Naive thymus-derived CD4-positive, alpha-beta T cell (primary cell): ENCODE measurements around the gene CLC. TPM values are rescaled to one million over a fixed set of nuclear protein-coding genes. Genes with fewer than 3 reads are reported as not detected.
"Not testable (repeated sequence)": the region's sequence is repeated elsewhere in the genome, so short reads cannot be mapped to it uniquely, and the experiment has no call there.

Source experiments
- ATAC-seq: fragments of 150-1000 bp; cut with Tn5 transposase; 2 replicates; pipeline ENCODE4 v1.10.0; 2021; ENCODE audit warnings: mild to moderate bottlenecking, moderate library complexity
- CTCF ChIA-PET: fragments of 350-600 bp; sonication (Branson Sonifier 250); formaldehyde crosslinking; loops from one replicate; lab custom pipeline; 2021; ENCODE audit warnings: antibody characterized with exemption; lab: Charles Lee
- POLR2A ChIA-PET: fragments of 350-600 bp; sonication (Branson Sonifier 250); formaldehyde crosslinking; loops from one replicate; lab custom pipeline; 2021; ENCODE audit warnings: antibody characterized with exemption, inconsistent platforms; lab: Charles Lee
- DNase-seq, 9 donors: peaks; one replicate each; pipeline versions ENCODE4 v3.0.0 to v3.0.0-alpha.2; 2020 to 2022; ENCODE audit warnings: mixed read lengths in 1 of 9
- H3K27ac ChIP-seq: one replicate; pipeline ENCODE4 v1.7.0; 2013; ENCODE audit warnings: mild to moderate bottlenecking, low read depth, low read length, moderate library complexity
- H3K27me3 ChIP-seq, 2 donors: one replicate each; pipeline ENCODE4 v1.7.0; 2013; ENCODE audit warnings: low read length in 2 of 2, mild to moderate bottlenecking in 2 of 2, moderate library complexity in 2 of 2; ENCODE audit not compliant: control insufficient read depth in 2 of 2, insufficient read depth in 2 of 2
- H3K36me3 ChIP-seq, 3 experiments: 1 replicate in 2 of 3; 2 replicates in 1 of 3; pipeline ENCODE4 v1.7.0; 2013; ENCODE audit warnings: low read length in 3 of 3, mild to moderate bottlenecking in 3 of 3, moderate library complexity in 1 of 3; ENCODE audit not compliant: insufficient read depth in 3 of 3, control insufficient read depth in 2 of 3
- H3K4me1 ChIP-seq, 2 donors: one replicate each; pipeline ENCODE4 v1.7.0; 2013; ENCODE audit warnings: low read length in 2 of 2, mild to moderate bottlenecking in 2 of 2, moderate library complexity in 1 of 2; ENCODE audit not compliant: control insufficient read depth in 2 of 2, insufficient read depth in 2 of 2
- H3K4me3 ChIP-seq: 2 replicates; pipeline ENCODE4 v1.7.0; 2013; ENCODE audit warnings: mild to moderate bottlenecking, low read length
- H3K9me3 ChIP-seq, 3 experiments: 1 replicate in 2 of 3; 2 replicates in 1 of 3; pipeline ENCODE4 v1.7.0; 2013; ENCODE audit warnings: low read length in 3 of 3; ENCODE audit not compliant: control insufficient read depth in 2 of 3
- H3K27ac Mint-ChIP-seq, 9 donors: one replicate each; pipeline ENCODE4 v1.8.0; 2020 to 2022; ENCODE audit warnings: mixed read lengths in 9 of 9, mild to moderate bottlenecking in 8 of 9, moderate library complexity in 5 of 9, inconsistent platforms in 2 of 9
- H3K27me3 Mint-ChIP-seq, 5 donors: one replicate each; pipeline ENCODE4 v1.8.0; 2021 to 2022; ENCODE audit warnings: mixed read lengths in 5 of 5, mild to moderate bottlenecking in 1 of 5
- H3K36me3 Mint-ChIP-seq, 5 donors: one replicate each; pipeline ENCODE4 v1.8.0; 2020 to 2022; ENCODE audit warnings: mixed read lengths in 5 of 5, mild to moderate bottlenecking in 3 of 5, inconsistent platforms in 1 of 5
- H3K4me1 Mint-ChIP-seq, 7 donors: one replicate each; pipeline ENCODE4 v1.8.0; 2020 to 2022; ENCODE audit warnings: mixed read lengths in 7 of 7, mild to moderate bottlenecking in 3 of 7, inconsistent platforms in 1 of 7
- H3K4me3 Mint-ChIP-seq, 10 donors: one replicate each; pipeline ENCODE4 v1.8.0; 2020 to 2022; ENCODE audit warnings: mild to moderate bottlenecking in 10 of 10, mixed read lengths in 10 of 10, moderate library complexity in 6 of 10, inconsistent platforms in 2 of 10
- H3K9me3 Mint-ChIP-seq, 11 donors: one replicate each; pipeline ENCODE4 v1.8.0; 2020 to 2022; ENCODE audit warnings: mixed read lengths in 11 of 11, mild to moderate bottlenecking in 4 of 11, inconsistent platforms in 1 of 11, moderate library complexity in 1 of 11
- intact Hi-C, 2 donors: fragments of 100-400 bp; cut with micrococcal nuclease; formaldehyde crosslinking; loops; one replicate each; pipeline ENCODE4 v1.15.1; 2023
- polyA plus RNA-seq, 2 donors: library from polyadenylated mRNA; unstranded; fragments of 300-500 nt; fragmentation: Illumina TruSeq; gene quantifications; one replicate each; pipeline ENCODE4 v1.2.3, GENCODE V29; 2021
- total RNA-seq, 6 experiments: library from RNA in 5 of 6; stranded (reverse) in 5 of 6; gene quantifications; 1 replicate in 5 of 6; 2 replicates in 1 of 6; pipeline ENCODE4 v1.2.3 and lab custom pipeline; 2021 to 2026

CLC gene
- total and polyA plus RNA-seq, 7 experiments from 2014 or later = 0.81 to 50.4 (median 2.0) TPM; not detected in 2

DNA sequence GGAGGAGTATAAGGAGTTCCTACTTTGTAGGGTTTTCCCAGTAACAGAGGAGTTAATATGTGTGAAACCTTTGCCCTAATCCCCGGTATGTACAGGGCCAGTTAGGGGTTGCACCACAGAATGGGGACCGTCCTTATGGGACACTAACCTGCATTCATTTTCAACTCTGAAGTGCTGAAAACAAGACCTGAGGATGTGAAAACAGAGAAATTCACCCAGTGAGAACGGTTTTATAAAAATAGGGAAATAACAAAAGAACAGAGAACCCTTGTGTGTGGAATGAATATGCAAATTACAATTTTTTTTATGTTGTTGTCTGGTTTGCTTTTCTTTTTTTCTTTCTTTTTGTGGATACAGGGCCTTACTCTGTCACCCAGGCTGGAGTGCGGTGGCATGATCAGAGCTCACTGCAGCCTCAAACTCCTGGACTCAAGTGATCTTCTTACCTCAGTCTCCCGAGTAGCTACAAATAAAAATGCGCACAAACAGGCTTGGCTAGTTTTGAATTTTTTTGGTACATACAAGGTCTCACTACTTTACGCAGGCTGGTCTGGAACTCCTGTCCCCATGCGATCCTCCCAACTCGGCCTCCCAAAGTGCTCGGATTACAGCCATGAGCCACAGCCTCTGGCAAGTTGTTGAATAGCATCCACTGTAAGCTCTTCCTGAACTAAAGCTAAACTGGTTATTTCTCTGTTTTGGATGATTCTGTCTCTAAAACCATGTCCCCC, 10.6 kb downstream of the CLC start:
- H3K4me1 Mint-ChIP-seq = no peaks in the 10 kb centered on the region
- DNase-seq (no peak), ATAC-seq (no peak)
- H3K4me3 Mint-ChIP-seq = no peak overlapping the region
- H3K9me3 Mint-ChIP-seq = peaks cover 0 to 4% (median 0%) of the 10 kb centered on the region in 11 donors
- Histone ChIP-seq H3K9me3 (no peaks in the 10 kb centered on the region), H3K27me3 (no peaks in the 10 kb centered on the region), H3K4me3 (no peak overlapping the region), H3K4me1 (no peaks in the 10 kb centered on the region), H3K27ac (no peak overlapping the region), H3K36me3 (no peaks in the 10 kb centered on the region)
- ChIA-PET CTCF (interaction anchor here (0.6 kb wide), 1 partner anchor 1229 kb away, joined by 3 read pairs; no protein-coding TSS in a partner anchor), POLR2A (no interaction called here)
- H3K27ac Mint-ChIP-seq = no peak overlapping the region
- intact Hi-C loops = no loop called here
- no peaks in the 10 kb centered on the region for H3K36me3 Mint-ChIP-seq
- H3K27me3 Mint-ChIP-seq = peaks cover 0 to 36% (median 9%) of the 10 kb centered on the region in 5 donors

DNA sequence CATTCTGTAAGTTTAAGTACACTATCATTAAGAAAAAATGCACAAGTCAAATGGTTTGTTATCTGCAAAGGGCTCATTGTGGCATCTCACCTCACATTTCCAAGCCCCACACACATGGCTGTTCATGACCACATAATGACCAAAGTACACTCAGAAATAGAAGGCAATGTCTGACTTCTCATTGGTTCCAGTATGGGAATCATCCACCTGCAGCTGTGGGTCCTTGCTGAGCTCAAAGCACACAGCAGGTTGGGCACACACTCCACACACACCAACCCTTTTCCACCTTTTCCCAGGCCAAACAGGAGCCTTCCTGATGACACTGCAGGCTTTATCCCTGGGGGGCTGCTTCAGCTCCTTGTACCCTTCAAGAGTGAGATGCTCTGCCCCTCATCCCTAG, 11.8 kb downstream of the CLC start:
- Histone ChIP-seq H3K4me3 (no peak overlapping the region), H3K27me3 (no peaks in the 10 kb centered on the region), H3K36me3 (no peaks in the 10 kb centered on the region), H3K9me3 (no peaks in the 10 kb centered on the region), H3K27ac (no peak overlapping the region), H3K4me1 (no peaks in the 10 kb centered on the region)
- ChIA-PET POLR2A (no interaction called here), CTCF (no interaction called here)
- Mint-ChIP-seq H3K9me3 (peaks cover 0 to 4% (median 0%) of the 10 kb centered on the region in 11 donors), H3K36me3 (no peaks in the 10 kb centered on the region), H3K27ac (no peak overlapping the region), H3K4me1 (peaks cover 0 to 5% (median 0%) of the 10 kb centered on the region in 7 donors), H3K27me3 (peaks cover 0 to 40% (median 13%) of the 10 kb centered on the region in 5 donors), H3K4me3 (no peak overlapping the region)
- intact Hi-C loops = no loop called here
- no peak for DNase-seq
- ATAC-seq = no peak

DNA sequence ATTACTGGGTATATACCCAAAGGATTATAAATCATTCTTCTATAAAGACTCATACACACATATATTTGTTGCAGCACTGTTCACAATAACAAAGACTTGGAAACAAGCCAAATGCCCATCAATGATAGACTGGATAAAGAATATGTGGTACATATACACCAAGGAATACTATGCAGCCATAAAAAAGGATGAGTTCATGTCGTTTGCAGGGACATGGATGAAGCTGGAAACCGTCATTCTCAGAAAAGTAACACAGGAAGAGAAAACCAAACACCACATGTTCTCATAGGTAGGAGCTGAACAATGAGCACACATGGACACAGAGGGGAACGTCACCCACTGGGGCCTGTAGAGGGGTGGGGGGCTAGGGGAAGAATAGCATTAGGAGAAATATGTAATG, 17.7 kb downstream of the CLC start:
- peaks cover 3 to 23% (median 17%) of the 10 kb centered on the region in 7 donors for H3K4me1 Mint-ChIP-seq
- H3K9me3 Mint-ChIP-seq = peaks cover 0 to 21% (median 4%) of the 10 kb centered on the region in 11 donors
- peak overlapping the region in 4 of 10 donors; percentile 13 to 55 (median 52) for H3K4me3 Mint-ChIP-seq
- H3K4me1 ChIP-seq, DNase-seq, H3K36me3 ChIP-seq, H3K9me3 ChIP-seq, H3K27ac ChIP-seq, H3K36me3 Mint-ChIP-seq, H3K4me3 ChIP-seq, H3K27me3 ChIP-seq, ATAC-seq, intact Hi-C loops: not testable (repeated sequence)
- peaks cover 0 to 49% (median 22%) of the 10 kb centered on the region in 5 donors for H3K27me3 Mint-ChIP-seq
- peak overlapping the region in 2 of 9 donors; percentile 22 to 84 for H3K27ac Mint-ChIP-seq
- CTCF ChIA-PET = interaction anchor here (0.9 kb wide), 1 partner anchor 47 kb away, joined by 5 read pairs; no protein-coding TSS in a partner anchor
- POLR2A ChIA-PET = interaction anchor here (1.1 kb wide), 1 partner anchor 15 kb away, joined by 4 read pairs; no protein-coding TSS in a partner anchor

DNA sequence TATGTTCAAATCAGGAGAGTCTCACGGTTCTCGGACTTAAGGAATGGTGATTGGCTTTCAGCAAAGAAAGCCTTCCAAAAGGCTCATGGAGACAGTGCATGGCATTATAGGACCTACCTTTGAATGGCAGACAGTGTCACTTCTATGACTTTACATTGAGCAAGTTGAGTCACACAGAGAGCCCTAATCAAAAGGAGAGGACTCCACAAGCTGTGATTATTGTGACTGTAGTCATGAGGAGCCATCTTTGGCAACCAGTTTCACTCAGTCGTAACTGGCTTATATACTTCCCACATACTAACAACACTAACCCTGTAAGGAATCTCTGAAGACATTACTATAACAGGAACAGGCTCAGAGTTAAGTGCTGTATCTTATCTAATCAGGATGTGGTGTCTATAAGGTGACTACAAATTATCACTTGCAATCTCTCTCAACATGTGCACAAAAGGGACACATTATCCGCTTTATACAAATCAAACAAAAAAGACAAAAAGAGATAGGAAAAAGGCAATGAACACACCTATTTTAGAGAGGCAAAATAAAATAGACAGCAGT, 27.4 kb downstream of the CLC start:
- H3K4me1 Mint-ChIP-seq = peaks cover 13 to 52% (median 43%) of the 10 kb centered on the region in 7 donors
- H3K27me3 Mint-ChIP-seq = peaks cover 0 to 3% (median 0%) of the 10 kb centered on the region in 5 donors
- peaks cover 0 to 24% (median 7%) of the 10 kb centered on the region in 11 donors for H3K9me3 Mint-ChIP-seq
- H3K4me3 ChIP-seq = no peak overlapping the region
- ChIA-PET CTCF (no interaction called here), POLR2A (no interaction called here)
- intact Hi-C loops = no loop called here
- H3K4me3 Mint-ChIP-seq = peak overlapping the region in 5 of 10 donors; percentile 30 to 65 (median 46)
- H3K4me1 ChIP-seq = peaks cover 0 to 37% of the 10 kb centered on the region in 2 donors
- no peaks in the 10 kb centered on the region for H3K9me3 ChIP-seq
- H3K36me3 Mint-ChIP-seq = peaks cover 3 to 22% (median 8%) of the 10 kb centered on the region in 5 donors
- H3K27ac Mint-ChIP-seq = peak overlapping the region in 6 of 9 donors; percentile 2 to 76 (median 50)
- no peaks in the 10 kb centered on the region for H3K36me3 ChIP-seq
- H3K27me3 ChIP-seq = no peaks in the 10 kb centered on the region
- DNase-seq = peak in 3 of 9 donors; percentile 7 to 11 (median 8)
- no peak overlapping the region for H3K27ac ChIP-seq
- ATAC-seq = peak; percentile 36

DNA sequence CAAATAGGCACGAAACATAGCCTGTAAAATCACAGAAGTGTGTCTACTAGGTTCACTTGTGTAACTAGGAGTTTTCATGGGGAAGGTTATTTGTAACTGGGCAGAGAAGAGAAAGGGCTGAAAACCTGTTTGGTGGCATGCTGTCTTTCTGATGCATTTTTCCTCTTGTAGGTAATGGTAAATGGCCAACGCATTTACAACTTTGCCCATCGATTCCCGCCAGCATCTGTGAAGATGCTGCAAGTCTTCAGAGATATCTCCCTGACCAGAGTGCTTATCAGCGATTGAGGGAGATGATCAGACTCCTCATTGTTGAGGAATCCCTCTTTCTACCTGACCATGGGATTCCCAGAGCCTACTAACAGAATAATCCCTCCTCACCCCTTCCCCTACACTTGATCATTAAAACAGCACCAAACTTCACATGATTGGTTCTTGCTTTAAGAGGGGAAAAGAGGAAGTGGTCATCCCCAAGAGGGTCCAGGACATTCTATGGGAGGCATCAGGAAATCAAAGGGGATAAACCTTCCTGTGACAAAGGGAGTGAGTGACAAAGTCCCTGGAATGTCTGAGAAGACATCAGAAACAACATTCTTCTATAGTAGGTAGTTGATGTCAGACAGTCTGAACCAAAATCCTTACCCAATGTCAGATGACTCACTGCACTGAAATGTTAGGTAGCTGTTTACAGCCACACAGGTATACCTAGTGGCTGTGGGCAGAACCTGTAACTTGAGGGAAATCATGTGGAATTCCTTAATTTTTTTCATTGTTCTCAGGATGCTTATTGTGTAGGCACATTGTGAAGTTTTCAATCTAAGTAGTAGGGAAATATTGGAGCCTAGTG, 28.6 kb downstream of the CLC start:
- DNase-seq = no peak
- Histone ChIP-seq H3K27ac (no peak overlapping the region), H3K27me3 (no peaks in the 10 kb centered on the region), H3K4me3 (no peak overlapping the region), H3K36me3 (no peaks in the 10 kb centered on the region), H3K4me1 (peaks cover 0 to 48% of the 10 kb centered on the region in 2 donors), H3K9me3 (no peaks in the 10 kb centered on the region)
- Mint-ChIP-seq H3K4me3 (no peak overlapping the region), H3K27me3 (peaks cover 0 to 2% (median 0%) of the 10 kb centered on the region in 5 donors), H3K4me1 (peaks cover 18 to 64% (median 55%) of the 10 kb centered on the region in 7 donors), H3K36me3 (peaks cover 3 to 32% (median 8%) of the 10 kb centered on the region in 5 donors), H3K9me3 (peaks cover 0 to 26% (median 6%) of the 10 kb centered on the region in 11 donors), H3K27ac (peak overlapping the region in 2 of 9 donors; percentile 29 to 76)
- intact Hi-C loops = loop anchor here in 1 of 2 donors (5.0 kb wide), 1 partner anchor 33 kb away; no protein-coding TSS in a partner anchor
- POLR2A ChIA-PET = no interaction called here
- no peak for ATAC-seq
- CTCF ChIA-PET = no interaction called here

DNA sequence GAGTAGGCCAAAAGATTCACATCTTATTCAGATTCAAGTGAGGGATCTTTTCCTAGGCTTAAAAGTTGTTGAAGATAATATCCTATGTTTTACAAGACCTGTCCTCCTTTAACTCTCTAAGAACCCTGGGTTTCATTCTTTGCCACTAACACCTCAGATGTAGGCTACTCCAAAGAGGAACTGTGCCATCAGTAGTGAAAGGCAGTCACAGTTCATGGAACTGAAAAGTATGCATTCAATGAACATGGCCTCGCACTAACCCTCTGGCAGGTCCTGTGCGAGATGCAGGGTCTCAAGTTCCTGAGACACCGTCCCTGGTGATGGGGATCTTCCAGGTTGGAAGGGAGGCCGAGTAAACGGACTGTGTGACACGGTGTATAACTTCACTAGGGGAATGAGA, 29.2 kb downstream of the CLC start:
- no peaks in the 10 kb centered on the region for H3K27me3 ChIP-seq
- DNase-seq (no peak), ATAC-seq (no peak)
- Mint-ChIP-seq H3K36me3 (peaks cover 3 to 32% (median 8%) of the 10 kb centered on the region in 5 donors), H3K27ac (peak overlapping the region in 1 of 9 donors; percentile 29), H3K9me3 (peaks cover 0 to 26% (median 6%) of the 10 kb centered on the region in 11 donors), H3K27me3 (peaks cover 0 to 2% (median 0%) of the 10 kb centered on the region in 5 donors), H3K4me1 (peaks cover 21 to 67% (median 56%) of the 10 kb centered on the region in 7 donors), H3K4me3 (no peak overlapping the region)
- POLR2A ChIA-PET = no interaction called here
- no peak overlapping the region for H3K4me3 ChIP-seq
- H3K9me3 ChIP-seq = no peaks in the 10 kb centered on the region
- peaks cover 0 to 49% of the 10 kb centered on the region in 2 donors for H3K4me1 ChIP-seq
- H3K27ac ChIP-seq = no peak overlapping the region
- intact Hi-C loops = loop anchor here in 1 of 2 donors (5.0 kb wide), 1 partner anchor 34 kb away; no protein-coding TSS in a partner anchor
- CTCF ChIA-PET = interaction anchor here (0.8 kb wide), 1 partner anchor 19 kb away, joined by 3 read pairs; no protein-coding TSS in a partner anchor
- no peaks in the 10 kb centered on the region for H3K36me3 ChIP-seq
